Thoracic aorta (tissue), 2 donors: ENCODE measurements around the gene SURF4. TPM values are rescaled to one million over a fixed set of nuclear protein-coding genes. Genes with fewer than 3 reads are reported as not detected.
A peak's percentile ranks its signal among the peaks of the same experiment; 100 is the strongest.
"Not testable (repeated sequence)": the region's sequence is repeated elsewhere in the genome, so short reads cannot be mapped to it uniquely, and the experiment has no call there.

Experiments
- ATAC-seq: fragments of 150-250 bp; one replicate; pipeline ENCODE4 v1.8.0; 2017; ENCODE audit warnings: low read depth; ENCODE audit not compliant: insufficient number of reproducible peaks, low FRiP score
- DNase-seq: peaks from one replicate; pipeline ENCODE4 v3.0.0-alpha.2; 2020; ENCODE audit warnings: low spot score
- H3K27ac ChIP-seq, 2 donors: fragments of 200-600 bp; sonication (generic); 1 replicate in 1 of 2; 2 replicates in 1 of 2; pipeline ENCODE4 v1.5.1; 2016; ENCODE audit warnings: mild to moderate bottlenecking in 2 of 2, moderate library complexity in 2 of 2
- H3K27me3 ChIP-seq: fragments of 200-600 bp; sonication (generic); replicated peaks from 2 replicates; pipeline ENCODE4 v1.6.0; 2016; ENCODE audit warnings: mild to moderate bottlenecking; ENCODE audit not compliant: insufficient read depth
- H3K36me3 ChIP-seq: fragments of 200-600 bp; sonication (generic); one replicate; pipeline ENCODE4 v1.5.1; 2016
- H3K4me1 ChIP-seq, 2 donors: fragments of 200-600 bp; sonication (generic); 1 replicate in 1 of 2; 2 replicates in 1 of 2; pipeline versions ENCODE4 v1.5.1 to v1.6.0; 2016; ENCODE audit warnings: low read depth in 2 of 2, mild to moderate bottlenecking in 1 of 2; ENCODE audit not compliant: control insufficient read depth in 1 of 2
- H3K4me3 ChIP-seq: fragments of 200-600 bp; sonication (generic); 2 replicates; pipeline ENCODE4 v1.5.1; 2016; ENCODE audit warnings: mild to moderate bottlenecking
- H3K9me3 ChIP-seq: fragments of 200-600 bp; sonication (generic); 2 replicates; pipeline ENCODE4 v1.5.1; 2016
- CTCF ChIP-seq: fragments of 200-600 bp; sonication (generic); IDR thresholded peaks from one replicate; pipeline ENCODE4 v1.5.1; 2019; ENCODE audit warnings: antibody characterized with exemption
- total RNA-seq, 2 donors: library from RNA; depleted of rRNA; stranded (reverse); fragments of >200 nt; gene quantifications; one replicate each; pipeline versions ENCODE4 v1.1.0 to v1.2.3, GENCODE V29; 2016

The SURF4 gene
- total RNA-seq, 2 donors from 2014 or later = 152 to 154 TPM

- Histone ChIP-seq H3K36me3 (peaks cover 40% of the 10 kb centered on the region), H3K4me1 (peaks cover 13 to 22% of the 10 kb centered on the region in 2 donors), H3K4me3 (no peak overlapping the region), H3K27ac (no peak overlapping the region), H3K27me3 (no peaks in the 10 kb centered on the region), H3K9me3 (no peaks in the 10 kb centered on the region)
- no peak for DNase-seq
- no peak for TF ChIP-seq CTCF
- no peak for ATAC-seq
These were observed 44.6 kb downstream of the SURF4 start for GRCh38 chr9:133331221-133331620.

GRCh38 chr9:133329306-133330156 lies 46.3 kb downstream of the SURF4 start:
- not testable (repeated sequence) for H3K4me3 ChIP-seq, H3K9me3 ChIP-seq, H3K27ac ChIP-seq, DNase-seq, H3K27me3 ChIP-seq, ATAC-seq
- peaks cover 40% of the 10 kb centered on the region for H3K36me3 ChIP-seq
- peak; percentile 35 for TF ChIP-seq CTCF
- peaks cover 4 to 11% of the 10 kb centered on the region in 2 donors for H3K4me1 ChIP-seq

- Histone ChIP-seq H3K4me3 (no peak overlapping the region), H3K9me3 (no peaks in the 10 kb centered on the region), H3K4me1 (no peaks in the 10 kb centered on the region), H3K27ac (no peak overlapping the region), H3K36me3 (peaks cover 25% of the 10 kb centered on the region), H3K27me3 (no peaks in the 10 kb centered on the region)
- no peak for ATAC-seq
- no peak for DNase-seq
- no peak for TF ChIP-seq CTCF
These were observed 47.9 kb downstream of the SURF4 start for GRCh38 chr9:133327834-133328484.

DNA sequence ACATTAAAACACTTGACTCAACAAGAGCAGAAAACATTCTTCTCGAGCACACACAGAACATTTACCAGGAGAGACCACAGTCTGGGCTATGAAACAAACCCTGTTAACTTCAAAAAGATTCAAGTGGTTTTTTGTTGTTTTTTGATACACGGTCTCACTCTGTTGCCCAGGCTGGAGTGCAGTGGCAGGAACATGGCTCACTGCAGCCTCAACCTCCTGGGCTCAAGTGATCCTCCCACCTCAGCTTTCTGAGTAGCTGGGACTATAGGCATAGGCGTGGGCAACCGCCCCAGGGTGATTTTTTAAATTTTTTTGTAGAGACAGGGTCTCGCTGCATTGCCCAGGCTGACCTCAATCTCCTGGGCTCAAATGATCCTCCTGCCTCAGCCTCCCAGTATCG lies 48.8 kb downstream of the SURF4 start:
- not testable (repeated sequence) for H3K4me1 ChIP-seq, H3K27ac ChIP-seq, ATAC-seq, DNase-seq, H3K4me3 ChIP-seq, H3K9me3 ChIP-seq, H3K27me3 ChIP-seq
- peaks cover 17% of the 10 kb centered on the region for H3K36me3 ChIP-seq

DNA sequence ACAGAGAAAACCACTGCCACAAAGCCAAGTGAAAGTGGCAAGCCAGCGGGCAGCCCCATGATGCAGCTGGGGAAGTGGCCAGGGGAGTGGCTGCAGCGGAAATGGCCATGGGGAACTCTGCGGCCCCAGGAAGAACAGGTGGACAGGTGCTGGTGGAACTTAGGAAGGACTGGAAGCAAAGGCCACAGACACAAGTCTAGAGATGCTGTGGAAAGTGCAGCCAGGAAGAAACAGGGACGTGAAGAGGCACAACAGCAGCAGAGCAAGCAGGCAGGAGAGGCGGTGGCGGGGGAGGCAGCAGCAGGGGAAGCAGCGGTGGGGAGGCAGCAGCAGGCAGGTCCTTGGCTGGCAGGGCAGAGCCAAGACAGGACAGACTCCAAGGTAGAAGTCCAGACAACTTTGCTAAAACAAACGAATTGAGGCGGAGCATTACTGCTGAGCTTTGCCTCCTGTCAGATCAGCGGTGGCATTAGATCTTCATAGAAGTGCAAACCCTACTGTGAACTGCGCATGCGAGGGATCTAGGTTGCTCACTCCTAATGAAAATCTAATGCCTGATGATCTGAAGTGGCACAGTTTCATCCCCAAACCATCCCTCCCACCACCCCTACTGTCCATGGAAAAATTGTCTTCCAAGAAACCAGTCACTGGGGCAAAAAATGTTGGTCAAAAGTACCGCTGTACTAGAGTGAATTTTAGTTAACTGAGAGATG lies 51.7 kb downstream of the SURF4 start:
- Histone ChIP-seq H3K36me3 (no peaks in the 10 kb centered on the region), H3K27ac (no peak overlapping the region), H3K9me3 (no peaks in the 10 kb centered on the region), H3K27me3 (no peaks in the 10 kb centered on the region), H3K4me3 (no peak overlapping the region), H3K4me1 (no peaks in the 10 kb centered on the region)
- no peak for TF ChIP-seq CTCF
- DNase-seq = no peak
- no peak for ATAC-seq
